ENCODE results near the gene PRAMEF11.
"Not testable (repeated sequence)": the region's sequence is repeated elsewhere in the genome, so short reads cannot be mapped to it uniquely, and the experiment has no call there.

Gene PRAMEF11

GRCh38 chr1:12809933-12810332 lies 21.3 kb downstream of the PRAMEF11 start:
- H3K27me3 ChIP-seq (ENCODE audit: control insufficient read depth in 2 of 2, insufficient read depth in 2 of 2, low read length in 2 of 2), result no peaks in the 10 kb centered on the region
- H3K4me1 ChIP-seq (ENCODE audit: control insufficient read depth in 2 of 2, insufficient read depth in 2 of 2, low read length in 2 of 2), result no peaks in the 10 kb centered on the region
- H3K4me3 ChIP-seq (ENCODE audit: low read length in 2 of 2), result no peak overlapping the region
- no peaks in the 10 kb centered on the region for H3K36me3 ChIP-seq (ENCODE audit: control insufficient read depth in 2 of 2, insufficient read depth in 2 of 2, low read length in 2 of 2)
- no peak overlapping the region for H3K9ac ChIP-seq (ENCODE audit: low read depth in 1 of 2, low read length in 2 of 2)
- no peaks in the 10 kb centered on the region for H3K9me3 ChIP-seq (ENCODE audit: control insufficient read depth in 2 of 2, low read length in 2 of 2)
- no peak overlapping the region for H3K27ac ChIP-seq (ENCODE audit: low read depth in 2 of 2, low read length in 2 of 2)

GRCh38 chr1:12799730-12800129 lies 31.5 kb downstream of the PRAMEF11 start:
- Histone ChIP-seq H3K36me3 (ENCODE audit: control insufficient read depth in 2 of 2, insufficient read depth in 2 of 2, low read length in 2 of 2) (no peaks in the 10 kb centered on the region), H3K4me3 (ENCODE audit: low read length in 2 of 2) (no peak overlapping the region), H3K27me3 (ENCODE audit: control insufficient read depth in 2 of 2, insufficient read depth in 2 of 2, low read length in 2 of 2) (no peaks in the 10 kb centered on the region), H3K9me3 (ENCODE audit: control insufficient read depth in 2 of 2, low read length in 2 of 2) (no peaks in the 10 kb centered on the region), H3K4me1 (ENCODE audit: control insufficient read depth in 2 of 2, insufficient read depth in 2 of 2, low read length in 2 of 2) (no peaks in the 10 kb centered on the region), H3K27ac (ENCODE audit: low read depth in 2 of 2, low read length in 2 of 2) (no peak overlapping the region), H3K9ac (ENCODE audit: low read depth in 1 of 2, low read length in 2 of 2) (no peak overlapping the region)

GRCh38 chr1:12798911-12799310 lies 32.3 kb downstream of the PRAMEF11 start:
- H3K36me3 ChIP-seq (ENCODE audit: control insufficient read depth in 2 of 2, insufficient read depth in 2 of 2, low read length in 2 of 2), result no peaks in the 10 kb centered on the region
- H3K9ac ChIP-seq (ENCODE audit: low read depth in 1 of 2, low read length in 2 of 2), result no peak overlapping the region
- H3K27me3 ChIP-seq (ENCODE audit: control insufficient read depth in 2 of 2, insufficient read depth in 2 of 2, low read length in 2 of 2), result no peaks in the 10 kb centered on the region
- no peak overlapping the region for H3K4me3 ChIP-seq (ENCODE audit: low read length in 2 of 2)
- H3K4me1 ChIP-seq (ENCODE audit: control insufficient read depth in 2 of 2, insufficient read depth in 2 of 2, low read length in 2 of 2), result no peaks in the 10 kb centered on the region
- no peak overlapping the region for H3K27ac ChIP-seq (ENCODE audit: low read depth in 2 of 2, low read length in 2 of 2)
- H3K9me3 ChIP-seq (ENCODE audit: control insufficient read depth in 2 of 2, low read length in 2 of 2), result no peaks in the 10 kb centered on the region

GRCh38 chr1:12791097-12791496 lies 40.1 kb downstream of the PRAMEF11 start, which contains the start of gene PRAMEF1:
Gene PRAMEF1 (plus strand): TSS chr1:12791397. CDS start chr1:12793228, 1,831 bp downstream.
- not testable (repeated sequence) for H3K27me3 ChIP-seq (ENCODE audit: control insufficient read depth in 2 of 2, insufficient read depth in 2 of 2, low read length in 2 of 2); H3K27ac ChIP-seq (ENCODE audit: low read depth in 2 of 2, low read length in 2 of 2); H3K4me1 ChIP-seq (ENCODE audit: control insufficient read depth in 2 of 2, insufficient read depth in 2 of 2, low read length in 2 of 2); H3K9ac ChIP-seq (ENCODE audit: low read depth in 1 of 2, low read length in 2 of 2); H3K4me3 ChIP-seq (ENCODE audit: low read length in 2 of 2); H3K9me3 ChIP-seq (ENCODE audit: control insufficient read depth in 2 of 2, low read length in 2 of 2); H3K36me3 ChIP-seq (ENCODE audit: control insufficient read depth in 2 of 2, insufficient read depth in 2 of 2, low read length in 2 of 2)

GRCh38 chr1:12784729-12785128 lies 46.5 kb downstream of the PRAMEF11 start:
- not testable (repeated sequence) for H3K4me1 ChIP-seq (ENCODE audit: control insufficient read depth in 2 of 2, insufficient read depth in 2 of 2, low read length in 2 of 2); H3K9ac ChIP-seq (ENCODE audit: low read depth in 1 of 2, low read length in 2 of 2); H3K27me3 ChIP-seq (ENCODE audit: control insufficient read depth in 2 of 2, insufficient read depth in 2 of 2, low read length in 2 of 2); H3K36me3 ChIP-seq (ENCODE audit: control insufficient read depth in 2 of 2, insufficient read depth in 2 of 2, low read length in 2 of 2); H3K9me3 ChIP-seq (ENCODE audit: control insufficient read depth in 2 of 2, low read length in 2 of 2); H3K4me3 ChIP-seq (ENCODE audit: low read length in 2 of 2); H3K27ac ChIP-seq (ENCODE audit: low read depth in 2 of 2, low read length in 2 of 2)

GRCh38 chr1:12783783-12784182 lies 47.4 kb downstream of the PRAMEF11 start:
- H3K4me1 ChIP-seq (ENCODE audit: control insufficient read depth in 2 of 2, insufficient read depth in 2 of 2, low read length in 2 of 2); H3K9ac ChIP-seq (ENCODE audit: low read depth in 1 of 2, low read length in 2 of 2); H3K27me3 ChIP-seq (ENCODE audit: control insufficient read depth in 2 of 2, insufficient read depth in 2 of 2, low read length in 2 of 2); H3K9me3 ChIP-seq (ENCODE audit: control insufficient read depth in 2 of 2, low read length in 2 of 2); H3K27ac ChIP-seq (ENCODE audit: low read depth in 2 of 2, low read length in 2 of 2); H3K36me3 ChIP-seq (ENCODE audit: control insufficient read depth in 2 of 2, insufficient read depth in 2 of 2, low read length in 2 of 2); H3K4me3 ChIP-seq (ENCODE audit: low read length in 2 of 2): not testable (repeated sequence)

GRCh38 chr1:12781488-12781887 lies 49.7 kb downstream of the PRAMEF11 start:
- not testable (repeated sequence) for H3K27ac ChIP-seq (ENCODE audit: low read depth in 2 of 2, low read length in 2 of 2); H3K4me1 ChIP-seq (ENCODE audit: control insufficient read depth in 2 of 2, insufficient read depth in 2 of 2, low read length in 2 of 2); H3K4me3 ChIP-seq (ENCODE audit: low read length in 2 of 2); H3K27me3 ChIP-seq (ENCODE audit: control insufficient read depth in 2 of 2, insufficient read depth in 2 of 2, low read length in 2 of 2); H3K9ac ChIP-seq (ENCODE audit: low read depth in 1 of 2, low read length in 2 of 2); H3K9me3 ChIP-seq (ENCODE audit: control insufficient read depth in 2 of 2, low read length in 2 of 2); H3K36me3 ChIP-seq (ENCODE audit: control insufficient read depth in 2 of 2, insufficient read depth in 2 of 2, low read length in 2 of 2)

- no peak overlapping the region for H3K27ac ChIP-seq (ENCODE audit: low read depth in 2 of 2, low read length in 2 of 2)
- no peaks in the 10 kb centered on the region for H3K9me3 ChIP-seq (ENCODE audit: control insufficient read depth in 2 of 2, low read length in 2 of 2)
- H3K36me3 ChIP-seq (ENCODE audit: control insufficient read depth in 2 of 2, insufficient read depth in 2 of 2, low read length in 2 of 2), result no peaks in the 10 kb centered on the region
- no peaks in the 10 kb centered on the region for H3K4me1 ChIP-seq (ENCODE audit: control insufficient read depth in 2 of 2, insufficient read depth in 2 of 2, low read length in 2 of 2)
- H3K9ac ChIP-seq (ENCODE audit: low read depth in 1 of 2, low read length in 2 of 2), result no peak overlapping the region
- no peaks in the 10 kb centered on the region for H3K27me3 ChIP-seq (ENCODE audit: control insufficient read depth in 2 of 2, insufficient read depth in 2 of 2, low read length in 2 of 2)
- H3K4me3 ChIP-seq (ENCODE audit: low read length in 2 of 2), result no peak overlapping the region
These were observed 52.3 kb downstream of the PRAMEF11 start for GRCh38 chr1:12778907-12779306.

- Histone ChIP-seq H3K9ac (ENCODE audit: low read depth in 1 of 2, low read length in 2 of 2) (no peak overlapping the region), H3K27me3 (ENCODE audit: control insufficient read depth in 2 of 2, insufficient read depth in 2 of 2, low read length in 2 of 2) (no peaks in the 10 kb centered on the region), H3K36me3 (ENCODE audit: control insufficient read depth in 2 of 2, insufficient read depth in 2 of 2, low read length in 2 of 2) (no peaks in the 10 kb centered on the region), H3K9me3 (ENCODE audit: control insufficient read depth in 2 of 2, low read length in 2 of 2) (no peaks in the 10 kb centered on the region), H3K4me3 (ENCODE audit: low read length in 2 of 2) (no peak overlapping the region), H3K27ac (ENCODE audit: low read depth in 2 of 2, low read length in 2 of 2) (no peak overlapping the region), H3K4me1 (ENCODE audit: control insufficient read depth in 2 of 2, insufficient read depth in 2 of 2, low read length in 2 of 2) (no peaks in the 10 kb centered on the region)
These were observed 53.1 kb downstream of the PRAMEF11 start for GRCh38 chr1:12778061-12778460.

- Histone ChIP-seq H3K27ac (ENCODE audit: low read depth in 2 of 2, low read length in 2 of 2) (no peak overlapping the region), H3K9ac (ENCODE audit: low read depth in 1 of 2, low read length in 2 of 2) (no peak overlapping the region), H3K4me1 (ENCODE audit: control insufficient read depth in 2 of 2, insufficient read depth in 2 of 2, low read length in 2 of 2) (no peaks in the 10 kb centered on the region), H3K4me3 (ENCODE audit: low read length in 2 of 2) (no peak overlapping the region), H3K36me3 (ENCODE audit: control insufficient read depth in 2 of 2, insufficient read depth in 2 of 2, low read length in 2 of 2) (no peaks in the 10 kb centered on the region), H3K9me3 (ENCODE audit: control insufficient read depth in 2 of 2, low read length in 2 of 2) (no peaks in the 10 kb centered on the region), H3K27me3 (ENCODE audit: control insufficient read depth in 2 of 2, insufficient read depth in 2 of 2, low read length in 2 of 2) (no peaks in the 10 kb centered on the region)
These were observed 54.2 kb downstream of the PRAMEF11 start for GRCh38 chr1:12776801-12777557.
